HG02798 (cell line): ENCODE data around the gene DKKL1.
"Not testable (repeated sequence)": the region's sequence is repeated elsewhere in the genome, so short reads cannot be mapped to it uniquely, and the experiment has no call there.

Experiments used
- ATAC-seq: cut with Tn5 transposase; IDR thresholded peaks from one replicate; pipeline ENCODE4 v1.9.1; 2021; ENCODE audit warnings: mild to moderate bottlenecking; ENCODE audit not compliant: unreplicated experiment, poor library complexity

DKKL1 gene

GRCh38 chr19:49363268-49364082 lies at the start of gene DKKL1:
Gene DKKL1 (plus strand): TSS chr19:49363877. CDS start chr19:49363999, 122 bp downstream.
- ATAC-seq: peak; percentile 55

- no peak for ATAC-seq
Observed at GRCh38 chr19:49315111-49315510, 48.6 kb upstream of the DKKL1 start.

- ATAC-seq: no peak
Observed at GRCh38 chr19:49316284-49316683, 47.4 kb upstream of the DKKL1 start.

GRCh38 chr19:49318296-49318695 lies 45.4 kb upstream of the DKKL1 start:
- no peak for ATAC-seq

GRCh38 chr19:49324801-49325576 lies 38.7 kb upstream of the DKKL1 start, which contains the start of gene SLC6A16:
Gene SLC6A16 (minus strand): TSS chr19:49325191. CDS start chr19:49311347, 13,844 bp downstream.
- no peak for ATAC-seq

- ATAC-seq: not testable (repeated sequence)
Observed at GRCh38 chr19:49325756-49326155, 37.9 kb upstream of the DKKL1 start.

GRCh38 chr19:49326165-49326704 lies 37.4 kb upstream of the DKKL1 start:
- no peak for ATAC-seq

GRCh38 chr19:49327878-49328544 lies 35.7 kb upstream of the DKKL1 start:
- ATAC-seq: no peak

- no peak for ATAC-seq
Observed at GRCh38 chr19:49328741-49329140, 34.9 kb upstream of the DKKL1 start.

- not testable (repeated sequence) for ATAC-seq
Observed at GRCh38 chr19:49331187-49331586, 32.5 kb upstream of the DKKL1 start.

- ATAC-seq: peak; percentile 55
Observed at GRCh38 chr19:49331616-49332055, 32.0 kb upstream of the DKKL1 start.

GRCh38 chr19:49332691-49333417 lies 30.8 kb upstream of the DKKL1 start:
- not testable (repeated sequence) for ATAC-seq

GRCh38 chr19:49333418-49333805 lies 30.3 kb upstream of the DKKL1 start:
- ATAC-seq: no peak

GRCh38 chr19:49333811-49334288 lies 29.8 kb upstream of the DKKL1 start:
- ATAC-seq: peak; percentile 42

- peak; percentile 32 for ATAC-seq
Observed at GRCh38 chr19:49335071-49335783, 28.4 kb upstream of the DKKL1 start, which contains the start of gene CD37. Gene CD37 (plus strand): TSS chr19:49335406. CDS start chr19:49335541, 135 bp downstream.

GRCh38 chr19:49335784-49336481 lies 27.7 kb upstream of the DKKL1 start:
- ATAC-seq: no peak

- no peak for ATAC-seq
Observed at GRCh38 chr19:49336482-49337266, 27.0 kb upstream of the DKKL1 start.
